Right ventricle myocardium inferior (tissue), 1 donor: ENCODE results near the gene GPALPP1. TPM values are rescaled to one million over a fixed set of nuclear protein-coding genes. Genes with fewer than 3 reads are reported as not detected.
"Not testable (repeated sequence)": the region's sequence is repeated elsewhere in the genome, so short reads cannot be mapped to it uniquely, and the experiment has no call there.

Experiments
- ATAC-seq: fragments of 200-7000 bp; cut with Tn5 transposase; one replicate; pipeline ENCODE4 v1.9.1; 2020; ENCODE audit warnings: mild to moderate bottlenecking, moderate library complexity
- DNase-seq: peaks from one replicate; pipeline ENCODE4 v3.0.0; 2021; ENCODE audit errors: missing footprints
- intact Hi-C: fragments of 100-400 bp; cut with DNase I; formaldehyde crosslinking; loops from one replicate; pipeline ENCODE4 v1.11.0; 2022
- total RNA-seq: library from RNA; stranded (reverse); fragmentation: NEBNext Ultra II Directional; extraction: Animal tissue kit (Norgen Biotek cat#: 25700); gene quantifications from one replicate; pipeline ENCODE4 v1.2.1, GENCODE V29; 2021
- donor health status: DM: no; HTN: yes; CAD: no; lungs with severe emphysema.

GPALPP1 gene
- total RNA-seq, 1 donor from 2014 or later, result 9.3 TPM

DNA sequence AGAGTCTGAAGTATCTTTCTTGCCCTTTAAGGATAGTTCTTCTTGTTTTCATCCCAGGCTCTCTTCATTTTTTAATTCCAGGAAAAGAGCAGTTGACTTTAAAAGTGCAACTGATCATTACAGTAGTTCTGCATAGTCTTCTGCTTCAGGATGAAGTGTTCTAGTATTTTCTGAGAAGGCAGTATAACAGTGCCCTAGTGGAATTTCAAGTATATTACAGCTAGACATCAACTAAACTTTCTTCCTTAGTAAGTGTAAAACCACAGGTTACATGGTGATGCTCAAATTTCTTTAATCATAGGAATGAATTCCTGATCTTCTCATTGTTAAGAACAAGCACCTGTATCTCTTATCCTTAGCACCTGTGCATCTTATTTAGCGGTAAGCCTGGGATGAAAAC lies 11.0 kb upstream of the GPALPP1 start:
- DNase-seq (no peak), ATAC-seq (no peak)
- intact Hi-C loops, result loop anchor here (10.0 kb wide), 1 partner anchor 404 kb away; the partner anchor contains the start of gene TSC22D1

DNA sequence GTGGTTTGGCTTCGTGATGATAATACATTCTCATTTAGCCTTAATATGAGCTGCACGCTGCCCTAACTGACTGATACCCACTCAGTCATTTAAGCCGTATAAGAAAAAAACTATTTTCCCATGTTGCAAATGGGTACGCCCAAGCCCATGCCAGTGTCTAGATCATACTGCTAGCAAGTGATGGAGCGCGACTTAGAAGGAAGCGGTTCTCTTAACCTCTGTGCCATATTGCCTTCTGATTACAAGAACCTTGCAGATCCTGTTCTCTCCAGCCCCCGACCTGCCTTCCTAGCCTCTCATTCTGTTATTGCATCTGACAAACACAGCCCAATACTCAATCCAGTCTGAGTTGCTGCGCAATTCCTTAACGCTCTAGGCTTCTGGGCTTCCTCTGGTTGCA lies 603 bp downstream of the GPALPP1 start:
- DNase-seq, result no peak
- ATAC-seq, result no peak
- intact Hi-C loops, result no loop called here

DNA sequence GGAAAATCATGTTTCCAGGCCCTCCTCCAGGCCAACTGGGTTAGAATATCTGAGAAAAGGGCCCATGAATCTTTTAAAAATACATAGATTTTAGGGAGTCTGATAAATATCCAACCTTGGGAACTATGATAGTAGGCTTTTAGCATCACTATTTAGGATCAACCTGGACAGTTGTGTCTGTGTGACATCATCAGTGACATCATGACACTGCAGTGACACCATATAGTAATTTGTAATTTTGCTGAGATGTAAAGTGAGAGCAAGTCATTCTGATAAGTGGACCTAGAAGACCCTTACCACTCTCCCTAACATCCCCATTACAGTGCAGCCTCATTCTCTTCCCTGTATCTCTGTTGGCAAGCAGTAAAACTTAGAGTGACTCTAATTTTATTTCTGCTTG lies 14.1 kb downstream of the GPALPP1 start:
- DNase-seq (no peak), ATAC-seq (no peak)
- intact Hi-C loops, result no loop called here

GRCh38 chr13:45004096-45004495 lies 14.8 kb downstream of the GPALPP1 start:
- DNase-seq, result no peak
- no peak for ATAC-seq
- intact Hi-C loops, result no loop called here

GRCh38 chr13:45007225-45007624 lies 17.9 kb downstream of the GPALPP1 start:
- no peak for DNase-seq
- no peak for ATAC-seq
- intact Hi-C loops, result no loop called here

- intact Hi-C loops, result no loop called here
Measured at GRCh38 chr13:45007823-45008222, 18.5 kb downstream of the GPALPP1 start.

DNA sequence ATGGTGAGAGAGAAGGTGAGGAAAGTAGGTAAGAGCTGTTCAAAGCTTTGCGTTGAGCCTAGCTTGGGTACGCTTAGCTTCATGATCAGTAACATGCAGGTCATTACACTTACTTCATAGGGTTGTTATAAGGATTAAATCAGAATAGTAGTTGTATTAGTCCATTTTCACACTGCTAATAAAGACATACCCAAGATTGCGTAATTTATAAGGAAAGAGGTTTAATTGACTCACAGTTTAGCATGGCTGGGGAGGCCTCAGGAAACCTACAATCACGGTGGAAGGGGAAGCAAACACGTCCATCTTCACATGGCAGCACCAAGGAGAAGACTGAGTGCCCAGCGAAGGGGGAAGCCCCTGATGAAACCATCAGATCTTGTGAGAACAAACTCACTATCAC lies 21.9 kb downstream of the GPALPP1 start:
- intact Hi-C loops, result no loop called here

More at GRCh38 chr13:45007823-45008222, 18.5 kb downstream of the GPALPP1 start:
- no peak for ATAC-seq
- DNase-seq, result no peak

GRCh38 chr13:45015300-45015699 lies 26.0 kb downstream of the GPALPP1 start:
- no peak for DNase-seq
- intact Hi-C loops, result no loop called here
- ATAC-seq, result no peak

More for the DNA sequence above, 21.9 kb downstream of the GPALPP1 start:
- ATAC-seq (no peak), DNase-seq (no peak)

GRCh38 chr13:45016792-45017425 lies 27.6 kb downstream of the GPALPP1 start:
- intact Hi-C loops, result no loop called here
- ATAC-seq (no peak), DNase-seq (no peak)

GRCh38 chr13:45019981-45020380 lies 30.6 kb downstream of the GPALPP1 start:
- intact Hi-C loops, ATAC-seq, DNase-seq: not testable (repeated sequence)

DNA sequence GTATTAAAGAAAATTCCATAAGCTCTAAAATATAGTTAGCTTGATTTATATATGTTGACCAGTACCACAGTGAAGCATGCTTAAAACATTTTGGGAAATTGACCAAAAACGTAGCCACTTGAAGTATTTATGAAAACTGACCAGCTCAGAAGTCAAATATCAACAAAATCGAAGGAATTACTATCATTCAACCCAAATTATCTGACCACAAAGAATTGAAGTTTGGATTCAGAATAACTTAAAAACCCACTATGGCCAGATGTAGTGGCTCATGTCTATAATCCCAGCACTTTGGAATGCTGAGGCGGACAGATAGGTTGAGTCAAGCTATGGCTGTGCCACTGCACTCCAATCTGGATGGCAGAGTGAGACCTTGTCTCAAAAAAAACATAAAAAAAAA lies 31.9 kb downstream of the GPALPP1 start:
- ATAC-seq, result no peak
- no peak for DNase-seq
- intact Hi-C loops, result no loop called here

GRCh38 chr13:45024847-45025246 lies 35.5 kb downstream of the GPALPP1 start:
- no peak for ATAC-seq
- DNase-seq, result no peak
- intact Hi-C loops, result no loop called here

DNA sequence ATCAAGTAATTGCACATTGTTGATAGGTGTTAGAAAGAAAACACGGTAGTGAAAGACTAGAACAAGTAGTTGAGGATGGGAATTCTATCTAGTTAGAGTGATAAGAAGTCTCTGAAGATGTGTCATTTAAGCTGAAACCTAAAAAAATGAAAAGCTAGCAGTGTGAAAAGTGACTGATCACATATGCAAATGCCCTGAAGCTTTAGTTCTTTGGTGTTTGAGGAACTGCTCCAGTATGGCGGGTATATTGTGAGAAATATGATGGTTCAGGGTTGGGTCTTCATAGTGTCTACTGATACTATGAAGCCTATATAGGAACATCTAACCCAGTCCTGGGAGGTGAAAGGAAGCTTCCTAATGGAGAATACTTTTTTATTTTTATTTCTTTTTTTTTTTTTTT lies 45.0 kb downstream of the GPALPP1 start:
- intact Hi-C loops, result no loop called here
- DNase-seq (no peak), ATAC-seq (no peak)

DNA sequence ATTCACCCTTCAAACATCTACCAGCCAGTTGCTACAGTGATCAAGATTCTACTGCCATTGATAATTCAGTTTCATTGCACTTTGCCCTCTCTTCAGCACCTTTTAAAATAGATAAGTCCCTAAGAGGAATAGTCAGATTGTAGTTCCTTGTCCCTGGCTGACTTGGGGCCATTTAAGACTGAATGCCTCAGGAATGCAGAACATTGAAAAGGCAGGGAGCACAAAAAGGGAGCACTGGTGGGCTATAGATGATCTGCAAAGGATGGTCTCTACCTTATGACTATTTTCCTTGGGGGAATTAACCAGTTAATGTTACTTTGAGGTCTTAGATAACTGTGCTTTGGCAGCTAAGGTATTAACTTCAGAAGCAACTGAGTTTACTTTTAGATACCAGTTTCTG lies 46.9 kb downstream of the GPALPP1 start:
- intact Hi-C loops, result no loop called here

GRCh38 chr13:45040173-45040572 lies 50.8 kb downstream of the GPALPP1 start:
- ATAC-seq (no peak), DNase-seq (no peak)
- intact Hi-C loops, result no loop called here

More for the DNA sequence above, 46.9 kb downstream of the GPALPP1 start:
- DNase-seq, result no peak
- ATAC-seq, result no peak

DNA sequence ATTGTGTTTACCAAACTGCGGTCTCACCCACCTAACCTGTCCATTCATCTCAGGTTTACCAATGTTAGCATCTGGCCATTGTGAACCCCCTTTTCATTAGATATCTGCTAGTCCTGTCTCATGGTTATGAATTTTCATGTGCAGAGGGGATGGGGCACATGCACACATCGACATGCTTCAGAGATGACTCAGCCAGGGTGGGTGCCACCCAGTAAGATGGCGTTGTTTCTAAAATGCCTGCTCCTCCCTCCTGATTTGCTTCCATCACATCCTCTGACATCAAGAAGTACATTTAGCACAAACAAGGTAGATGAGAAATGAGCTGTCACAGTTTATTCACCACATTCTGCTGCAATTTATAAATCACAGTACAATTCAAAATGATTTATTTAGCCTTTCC lies 51.3 kb downstream of the GPALPP1 start:
- intact Hi-C loops, result no loop called here
- DNase-seq (no peak), ATAC-seq (no peak)

- no peak for DNase-seq
- intact Hi-C loops, result no loop called here
- peak; percentile 89 for ATAC-seq
Measured at GRCh38 chr13:45042539-45042938, 53.2 kb downstream of the GPALPP1 start.

DNA sequence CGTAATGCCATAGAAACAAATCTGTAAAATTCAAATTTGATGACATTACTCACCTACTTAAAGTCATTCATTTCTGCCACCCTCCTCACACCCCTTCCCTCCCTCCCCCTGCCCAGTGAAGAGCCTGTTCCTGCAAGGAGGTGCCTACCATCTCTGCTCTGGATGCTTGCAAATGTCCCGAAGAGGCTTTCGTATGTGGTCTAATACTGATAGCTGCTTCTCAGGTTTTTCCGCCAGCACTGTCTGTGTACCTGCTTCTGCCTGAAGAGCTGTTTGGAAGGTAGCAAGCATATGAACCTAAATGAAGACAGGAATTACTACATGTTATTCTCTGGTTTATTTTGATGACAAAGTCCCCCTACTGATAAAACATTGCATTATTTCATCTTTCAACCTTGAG lies 57.1 kb downstream of the GPALPP1 start:
- DNase-seq, result no peak
- intact Hi-C loops, result loop anchor here (2.0 to 5.0 kb wide), 2 partner anchors 76 to 262 kb away; partner anchors contain the start of gene GTF2F2
- no peak for ATAC-seq

- peak; percentile 70 for ATAC-seq
- intact Hi-C loops, result loop anchor here (1.0 to 5.0 kb wide), 3 partner anchors 75 to 261 kb away; partner anchors contain the start of gene GTF2F2
- no peak for DNase-seq
Measured at GRCh38 chr13:45047394-45048310, 58.3 kb downstream of the GPALPP1 start.

- DNase-seq (no peak), ATAC-seq (no peak)
- intact Hi-C loops, result loop anchor here (5.0 kb wide), 1 partner anchor 73 kb away; the partner anchor contains the start of gene GTF2F2
Measured at GRCh38 chr13:45048890-45049407, 59.6 kb downstream of the GPALPP1 start.
